WTC11 (cell line): Measurements from ENCODE around the gene ANGPTL1.

ENCODE experiments used
- CTCF ChIP-seq: fragments of 200-600 bp; IDR thresholded peaks from 2 replicates; pipeline ENCODE4 v1.8.0; 2022; ENCODE audit warnings: antibody characterized with exemption
- ELF4 ChIP-seq: sonication (generic); formaldehyde crosslinking; IDR thresholded peaks from 2 replicates; pipeline ENCODE4 v1.8.1; 2022; ENCODE audit warnings: low read depth, mild to moderate bottlenecking, moderate library complexity, missing genetic modification reagents
- ZNF263 ChIP-seq: sonication (generic); formaldehyde crosslinking; IDR thresholded peaks from 2 replicates; pipeline ENCODE4 v1.8.1; 2022; ENCODE audit warnings: low read depth, mild to moderate bottlenecking, moderate library complexity, missing genetic modification reagents
- TF ChIP-seq, protein P1 (sequence below): sonication (generic); formaldehyde crosslinking; IDR thresholded peaks from 2 replicates; pipeline ENCODE4 v1.8.1; 2022; ENCODE audit warnings: missing genetic modification reagents, borderline replicate concordance

DNA sequence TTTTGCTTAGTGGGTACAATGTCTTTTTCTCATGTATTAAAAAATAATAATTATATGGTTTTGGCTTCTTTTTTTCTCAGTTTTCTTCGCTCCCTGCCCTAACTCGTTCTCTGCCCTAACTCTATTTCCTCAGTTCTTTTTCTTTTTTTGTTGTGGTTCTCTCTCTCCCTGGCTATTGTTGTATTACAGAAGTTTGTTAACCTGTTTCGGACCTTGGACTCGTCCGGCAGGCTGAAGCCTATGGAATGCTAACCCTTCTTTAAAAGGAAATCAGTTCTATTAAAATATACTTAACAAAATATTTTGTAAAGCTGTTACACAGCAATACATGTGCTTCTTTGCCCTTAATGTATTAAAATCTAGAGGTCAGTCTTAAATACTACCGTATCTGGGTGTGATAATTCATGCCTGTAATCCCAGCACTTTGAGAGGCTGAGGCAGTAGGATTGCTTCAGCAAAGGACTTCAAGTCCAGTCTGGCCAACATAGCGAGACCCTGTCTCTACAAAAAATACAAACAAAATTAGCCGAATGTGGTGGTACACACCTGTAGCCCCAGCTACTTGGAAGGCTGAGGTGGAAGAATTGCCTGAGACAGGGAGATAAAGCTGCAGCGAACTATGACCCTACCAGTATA, 64.1 kb downstream of the ANGPTL1 start:
- no peak for TF ChIP-seq CTCF
- TF ChIP-seq ZNF263 = no peak
- TF ChIP-seq ELF4 (CRISPR knock-in tag) = no peak
- TF ChIP-seq, protein P1, sequence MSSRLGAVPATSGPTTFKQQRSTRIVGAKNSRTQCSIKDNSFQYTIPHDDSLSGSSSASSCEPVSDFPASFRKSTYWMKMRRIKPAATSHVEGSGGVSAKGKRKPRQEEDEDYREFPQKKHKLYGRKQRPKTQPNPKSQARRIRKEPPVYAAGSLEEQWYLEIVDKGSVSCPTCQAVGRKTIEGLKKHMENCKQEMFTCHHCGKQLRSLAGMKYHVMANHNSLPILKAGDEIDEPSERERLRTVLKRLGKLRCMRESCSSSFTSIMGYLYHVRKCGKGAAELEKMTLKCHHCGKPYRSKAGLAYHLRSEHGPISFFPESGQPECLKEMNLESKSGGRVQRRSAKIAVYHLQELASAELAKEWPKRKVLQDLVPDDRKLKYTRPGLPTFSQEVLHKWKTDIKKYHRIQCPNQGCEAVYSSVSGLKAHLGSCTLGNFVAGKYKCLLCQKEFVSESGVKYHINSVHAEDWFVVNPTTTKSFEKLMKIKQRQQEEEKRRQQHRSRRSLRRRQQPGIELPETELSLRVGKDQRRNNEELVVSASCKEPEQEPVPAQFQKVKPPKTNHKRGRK (CRISPR knock-in tag) = no peak
